ENCODE measurements around the gene TCTN2.

TCTN2 gene

GRCh38 chr12:123731596-123731995, 60.7 kb downstream of the TCTN2 start:
- ATAC-seq = no peak
- no peak for TF ChIP-seq ZFP3 (CRISPR knock-in tag; IDR thresholded peaks at IDR 0.05)
- TF ChIP-seq GLIS3 (CRISPR knock-in tag; IDR thresholded peaks at IDR 0.05) = no peak
- TF ChIP-seq PPARA (CRISPR knock-in tag; IDR thresholded peaks at IDR 0.05; ENCODE audit: borderline replicate concordance) = no peak
- TF ChIP-seq TOX (CRISPR knock-in tag; IDR thresholded peaks at IDR 0.05; ENCODE audit: borderline replicate concordance) = no peak
- no peak for TF ChIP-seq POU6F1 (CRISPR knock-in tag; IDR thresholded peaks at IDR 0.05; ENCODE audit: borderline replicate concordance, low read depth)
- TF ChIP-seq TCF4 (CRISPR knock-in tag; IDR thresholded peaks at IDR 0.05; ENCODE audit: borderline replicate concordance) = no peak
- no peak for TF ChIP-seq CREB5 (CRISPR knock-in tag; IDR thresholded peaks at IDR 0.05; ENCODE audit: low read depth)
- no peak for TF ChIP-seq ZNF565 (CRISPR knock-in tag; conservative IDR thresholded peaks at IDR 0.05; ENCODE audit: low read depth)
- TF ChIP-seq ESRRG (CRISPR knock-in tag; IDR thresholded peaks at IDR 0.05) = no peak
- TF ChIP-seq ZC3H10 (CRISPR knock-in tag; IDR thresholded peaks at IDR 0.05) = no peak
- no peak for TF ChIP-seq SNAI2 (CRISPR knock-in tag; IDR thresholded peaks at IDR 0.05)
- no peak for TF ChIP-seq ZFP30 (CRISPR knock-in tag; IDR thresholded peaks at IDR 0.05)
- no peak for TF ChIP-seq BACH2 (CRISPR knock-in tag; IDR thresholded peaks at IDR 0.05; ENCODE audit: borderline replicate concordance)
- TF ChIP-seq RARB (CRISPR knock-in tag; IDR thresholded peaks at IDR 0.05) = no peak
- TF ChIP-seq CSDC2 (CRISPR knock-in tag; IDR thresholded peaks at IDR 0.05) = no peak
- TF ChIP-seq ISL1 (CRISPR knock-in tag; IDR thresholded peaks at IDR 0.05) = no peak

GRCh38 chr12:123732251-123732650, 61.3 kb downstream of the TCTN2 start:
- TF ChIP-seq PPARA (CRISPR knock-in tag; IDR thresholded peaks at IDR 0.05; ENCODE audit: borderline replicate concordance) (no peak), ZNF70 (CRISPR knock-in tag; IDR thresholded peaks at IDR 0.05) (no peak), TOX (CRISPR knock-in tag; IDR thresholded peaks at IDR 0.05; ENCODE audit: borderline replicate concordance) (no peak), CSRNP3 (CRISPR knock-in tag; IDR thresholded peaks at IDR 0.05) (no peak), ZC3H10 (CRISPR knock-in tag; IDR thresholded peaks at IDR 0.05) (no peak), ESRRG (CRISPR knock-in tag; IDR thresholded peaks at IDR 0.05) (no peak), ZFP30 (CRISPR knock-in tag; IDR thresholded peaks at IDR 0.05) (no peak), ISL1 (CRISPR knock-in tag; IDR thresholded peaks at IDR 0.05) (no peak), RARB (CRISPR knock-in tag; IDR thresholded peaks at IDR 0.05) (no peak), CSDC2 (CRISPR knock-in tag; IDR thresholded peaks at IDR 0.05) (no peak)
- no peak for ATAC-seq

- no peak for TF ChIP-seq PATZ1 (CRISPR knock-in tag; IDR thresholded peaks at IDR 0.05; ENCODE audit: borderline replicate concordance)
- ATAC-seq = no peak
Observed at GRCh38 chr12:123733229-123733628, 62.3 kb downstream of the TCTN2 start.

- no peak for TF ChIP-seq ZNF8 (CRISPR knock-in tag; IDR thresholded peaks at IDR 0.05)
- no peak for TF ChIP-seq ZFP30 (CRISPR knock-in tag; IDR thresholded peaks at IDR 0.05)
- TF ChIP-seq ARNTL (CRISPR knock-in tag; IDR thresholded peaks at IDR 0.05; ENCODE audit: borderline replicate concordance, low read depth) = no peak
- TF ChIP-seq TCF4 (CRISPR knock-in tag; IDR thresholded peaks at IDR 0.05; ENCODE audit: borderline replicate concordance) = no peak
- no peak for TF ChIP-seq PATZ1 (CRISPR knock-in tag; IDR thresholded peaks at IDR 0.05; ENCODE audit: borderline replicate concordance)
- TF ChIP-seq RARB (CRISPR knock-in tag; IDR thresholded peaks at IDR 0.05) = no peak
- no peak for TF ChIP-seq GLIS3 (CRISPR knock-in tag; IDR thresholded peaks at IDR 0.05)
- no peak for TF ChIP-seq POU6F1 (CRISPR knock-in tag; IDR thresholded peaks at IDR 0.05; ENCODE audit: borderline replicate concordance, low read depth)
- no peak for TF ChIP-seq CSRNP3 (CRISPR knock-in tag; IDR thresholded peaks at IDR 0.05)
- TF ChIP-seq ISL1 (CRISPR knock-in tag; IDR thresholded peaks at IDR 0.05) = no peak
- no peak for TF ChIP-seq ZC3H10 (CRISPR knock-in tag; IDR thresholded peaks at IDR 0.05)
- no peak for TF ChIP-seq ESRRG (CRISPR knock-in tag; IDR thresholded peaks at IDR 0.05)
- TF ChIP-seq SNAI2 (CRISPR knock-in tag; IDR thresholded peaks at IDR 0.05) = no peak
- no peak for ATAC-seq
Observed at GRCh38 chr12:123734268-123734667, 63.4 kb downstream of the TCTN2 start.

Data from SK-N-SH treated with all-trans-retinoic acid at 6 μM for 48 hours (cell line).